HG03521 (cell line): ENCODE data around the gene DLD.
"Not testable (repeated sequence)": the region's sequence is repeated elsewhere in the genome, so short reads cannot be mapped to it uniquely, and the experiment has no call there.

Experiments
- ATAC-seq: cut with Tn5 transposase; IDR thresholded peaks from one replicate; pipeline ENCODE4 v1.9.1; 2021; ENCODE audit warnings: mild to moderate bottlenecking, moderate library complexity; ENCODE audit not compliant: unreplicated experiment

DLD gene

DNA sequence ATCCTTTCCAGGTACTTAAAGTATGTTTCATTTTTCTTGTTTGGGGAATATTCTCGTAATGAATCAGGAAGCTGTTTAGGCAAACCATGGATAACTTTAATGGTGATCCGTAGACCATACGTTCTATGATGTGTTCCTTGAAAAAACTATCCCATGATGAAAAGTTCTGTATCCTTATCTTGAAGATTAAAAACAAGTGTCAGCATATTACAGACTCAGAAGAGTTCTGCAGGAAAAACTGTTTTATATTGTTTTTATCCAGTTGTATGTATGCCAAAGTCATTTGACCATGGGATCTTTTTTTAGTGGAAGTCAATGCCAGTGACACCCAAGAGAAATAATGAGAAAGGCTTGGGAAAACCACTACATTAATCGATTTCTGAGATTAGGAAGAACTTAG, 52.0 kb downstream of the DLD start:
- ATAC-seq: no peak

DNA sequence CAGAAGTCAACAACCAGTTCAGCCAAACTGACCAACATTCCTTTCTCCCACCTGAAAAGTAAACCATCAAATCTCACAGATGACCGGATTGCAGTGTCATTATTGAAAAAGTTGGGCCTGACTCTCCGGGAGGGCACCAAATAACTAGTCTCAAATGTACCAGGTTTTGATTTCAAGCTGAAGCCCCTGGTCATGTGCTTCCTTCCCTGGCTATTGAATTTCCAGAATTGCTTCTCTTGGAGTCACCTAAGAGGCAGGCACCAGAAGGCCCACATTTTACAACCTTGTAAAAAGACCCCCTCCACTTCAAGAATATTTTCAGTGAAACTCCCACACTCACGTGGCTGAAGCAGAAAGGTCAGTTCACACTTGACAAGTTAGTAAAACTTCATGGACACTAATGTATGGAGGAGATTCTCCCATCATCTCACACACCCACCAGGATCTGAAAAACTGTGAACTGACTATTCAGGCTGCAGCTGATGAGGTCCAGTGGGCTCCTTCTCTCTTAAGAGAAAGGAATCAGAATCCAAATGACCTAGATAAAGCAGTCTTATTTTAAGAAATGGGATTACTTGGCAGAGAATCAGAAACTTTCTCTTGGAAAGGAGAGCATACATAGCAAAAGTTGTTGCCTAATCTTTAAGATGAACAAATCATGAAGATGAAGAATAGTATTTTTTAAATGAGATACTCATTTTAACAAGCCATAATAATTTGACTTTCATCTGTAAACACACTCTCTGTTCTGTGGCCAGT, 53.6 kb downstream of the DLD start:
- ATAC-seq: no peak

DNA sequence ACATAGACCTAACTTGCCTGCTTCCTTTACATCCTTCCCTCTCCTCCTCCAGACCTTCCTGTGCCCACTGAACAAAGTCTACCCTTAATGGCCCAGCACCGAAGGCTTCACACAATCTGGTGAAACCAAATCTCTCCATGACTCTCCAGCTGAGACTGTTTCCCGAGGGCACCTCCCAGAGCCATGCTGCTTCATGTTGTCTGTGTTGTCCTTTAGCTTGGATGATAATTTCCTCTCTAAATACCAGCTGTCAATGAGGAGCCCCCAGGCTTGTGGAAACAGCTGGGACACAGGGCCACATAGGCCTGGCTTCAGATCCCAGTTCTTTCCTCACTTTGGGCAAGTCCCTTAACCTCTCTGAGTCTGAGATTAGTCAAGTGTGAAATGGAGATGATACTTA, 54.3 kb downstream of the DLD start:
- no peak for ATAC-seq

DNA sequence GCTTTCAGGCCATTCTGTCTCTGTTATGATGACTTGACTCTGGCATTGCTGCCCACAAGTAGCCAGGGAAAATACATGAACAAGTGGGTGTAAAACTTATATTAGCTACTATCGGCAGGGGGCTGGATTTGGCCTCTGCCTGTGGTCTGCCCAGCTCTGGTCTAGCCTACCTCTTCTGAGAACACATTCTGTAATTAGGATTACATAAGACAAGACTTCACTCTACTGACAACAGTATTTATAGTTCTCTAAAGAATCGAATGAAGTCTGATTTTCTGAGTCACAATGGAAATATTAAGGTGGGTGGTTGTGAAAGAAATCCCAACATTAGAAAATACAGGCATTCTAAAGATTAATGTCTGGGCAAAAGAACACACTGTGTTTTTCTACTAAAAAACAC, 55.5 kb downstream of the DLD start:
- no peak for ATAC-seq

DNA sequence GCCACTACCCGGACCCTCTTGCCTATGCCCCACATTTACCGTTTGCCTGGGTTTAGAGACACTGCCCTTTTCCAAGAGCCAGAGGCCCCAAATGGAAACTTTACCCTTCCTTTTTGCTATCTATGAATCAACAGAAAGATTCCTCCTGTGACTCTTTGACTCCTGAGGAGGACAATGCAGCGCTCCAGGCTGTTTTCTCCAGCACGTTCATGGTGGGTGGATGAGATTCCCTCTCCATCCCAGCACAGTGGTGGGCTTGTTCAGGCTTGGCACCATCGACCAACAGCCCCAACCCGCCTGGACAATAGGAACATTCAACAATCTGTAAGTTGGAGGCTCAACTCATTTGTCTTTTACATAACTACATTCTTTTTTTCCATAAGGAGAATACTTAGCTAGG, 55.9 kb downstream of the DLD start:
- ATAC-seq: no peak

DNA sequence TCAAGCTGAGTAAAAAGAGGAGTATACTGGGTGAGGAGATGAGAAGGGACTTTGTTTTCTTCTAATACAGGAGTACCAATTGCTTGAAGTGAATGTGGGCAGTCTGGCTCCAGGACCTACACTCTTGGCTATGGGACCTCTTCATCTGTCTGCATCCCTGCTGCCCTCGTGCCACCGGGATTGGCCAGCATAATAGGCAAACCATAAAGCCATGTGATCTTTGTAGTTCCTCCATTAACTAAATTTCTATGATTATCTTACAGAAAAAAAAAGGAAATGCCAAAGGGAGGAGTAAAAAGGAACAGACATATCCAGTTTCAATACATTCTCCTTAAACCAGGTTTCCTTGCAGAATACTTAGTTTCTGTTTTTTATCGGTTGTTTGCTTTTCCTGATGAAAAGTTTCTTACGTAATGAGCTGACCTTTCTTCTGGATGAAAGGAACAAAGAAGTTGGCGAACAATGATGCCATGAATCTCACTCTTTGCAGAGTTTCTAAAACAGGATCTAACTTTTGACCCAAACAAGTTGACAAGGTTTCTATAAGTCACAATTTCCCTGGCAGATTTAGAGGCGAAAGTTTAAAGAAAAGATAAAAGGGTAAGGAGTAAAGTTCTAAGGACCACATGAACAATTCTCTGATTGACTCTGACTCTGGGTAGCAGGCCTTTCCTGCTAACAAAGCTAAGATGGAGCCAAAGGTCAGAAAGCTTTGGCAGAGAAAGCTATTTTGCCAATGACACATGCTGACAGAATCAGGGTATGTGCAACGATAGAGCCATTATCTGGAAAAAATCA, 57.9 kb downstream of the DLD start:
- no peak for ATAC-seq

DNA sequence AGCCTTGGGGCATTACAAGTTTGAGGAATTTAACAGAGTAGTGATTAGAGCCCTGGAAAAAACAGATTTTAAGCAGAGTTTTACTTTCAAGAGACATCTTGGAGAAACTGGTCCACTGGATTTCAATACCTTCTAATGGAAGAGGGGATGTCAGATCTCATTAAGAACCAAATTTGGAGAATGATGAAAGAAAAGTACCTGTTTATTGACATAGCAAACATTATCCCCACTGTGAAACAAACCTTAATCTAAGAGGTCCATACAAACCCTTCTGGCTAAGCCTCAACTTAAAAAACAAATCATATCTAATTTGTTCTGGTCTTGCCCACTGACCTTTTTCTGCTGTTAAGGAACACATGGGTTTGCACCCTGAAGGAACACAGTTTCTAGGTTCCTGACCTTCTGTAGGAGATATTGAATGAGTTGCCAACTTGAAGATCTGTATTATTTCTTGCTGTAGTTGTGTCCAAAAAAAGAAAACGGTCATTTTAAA, 58.5 kb downstream of the DLD start:
- no peak for ATAC-seq

DNA sequence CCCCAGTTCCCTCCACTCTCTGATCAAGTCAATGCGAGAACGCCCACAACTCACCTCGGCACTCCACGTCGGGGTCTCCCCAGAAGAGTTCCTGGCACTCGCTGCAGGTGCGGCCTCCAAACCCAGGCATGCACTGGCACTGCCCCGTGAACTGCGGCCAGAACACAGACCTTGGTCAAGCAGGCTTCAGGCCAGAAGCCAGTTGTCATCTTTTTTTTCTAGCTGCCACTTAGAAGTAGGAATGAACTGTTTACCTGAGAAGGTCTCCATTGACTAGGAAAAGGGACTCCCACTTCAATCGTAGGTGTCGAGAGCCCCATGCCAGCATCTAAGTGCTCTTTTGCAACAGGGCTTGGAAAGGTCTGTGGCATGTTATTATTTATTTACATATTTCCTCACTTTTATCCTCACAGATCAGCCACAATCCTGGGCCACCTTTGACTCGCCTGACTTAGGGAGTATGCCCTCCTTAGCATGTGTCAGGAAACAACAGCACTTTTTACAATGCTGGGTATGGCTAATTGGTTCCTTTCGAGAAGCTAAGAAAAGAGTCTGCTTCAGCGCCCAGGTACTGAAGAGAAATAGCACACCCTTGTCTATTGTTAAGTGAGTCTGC, 60.3 kb downstream of the DLD start:
- ATAC-seq: no peak

DNA sequence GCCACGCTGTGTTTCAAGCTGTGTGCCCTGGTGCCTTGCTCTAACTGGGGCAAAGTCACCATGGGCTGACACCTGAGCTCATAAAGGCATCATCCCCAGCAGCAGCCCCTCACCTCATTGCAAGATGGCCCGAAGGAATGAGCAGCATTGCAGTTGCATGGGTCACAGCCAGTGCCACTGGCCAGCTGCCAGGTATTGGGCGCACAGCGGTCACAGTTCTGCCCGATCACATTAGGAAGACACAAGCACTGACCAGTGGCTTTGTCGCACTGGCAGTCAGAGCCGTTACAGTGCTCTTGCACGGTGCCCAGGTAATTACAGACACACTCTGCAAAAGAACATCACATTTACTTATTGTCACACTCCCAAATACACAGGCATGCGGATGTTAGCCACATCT, 60.9 kb downstream of the DLD start:
- ATAC-seq: no peak

DNA sequence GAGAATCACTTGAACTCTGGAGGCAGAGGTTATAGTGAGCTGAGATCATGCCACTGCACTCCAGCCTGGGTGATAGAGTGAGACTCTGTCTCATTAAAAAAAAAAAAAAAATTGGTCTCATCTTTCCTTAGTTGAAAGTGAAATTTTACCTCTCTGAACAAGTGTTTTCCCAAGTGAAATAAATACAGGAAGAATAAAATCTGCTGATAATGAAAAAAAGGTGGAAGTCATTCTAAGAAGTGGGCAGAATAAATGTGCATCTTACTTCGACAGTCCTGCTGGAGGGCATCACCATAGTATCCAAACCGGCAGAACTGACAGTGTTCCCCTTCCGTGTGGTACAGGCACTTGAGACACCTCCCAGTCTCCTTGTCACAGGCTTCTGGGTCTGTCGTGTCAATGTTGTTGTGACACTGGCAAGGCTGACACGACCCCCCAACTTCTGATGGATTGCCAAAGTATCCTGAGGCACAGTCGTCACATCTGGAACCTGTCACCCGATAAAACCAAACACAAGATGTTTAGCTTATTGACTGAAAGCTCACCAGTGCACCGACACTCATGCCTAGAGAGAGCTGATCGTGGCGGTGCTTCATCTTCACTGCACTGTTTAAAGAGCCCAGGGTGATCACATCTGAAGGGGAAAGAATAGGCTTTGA, 62.4 kb downstream of the DLD start:
- no peak for ATAC-seq

DNA sequence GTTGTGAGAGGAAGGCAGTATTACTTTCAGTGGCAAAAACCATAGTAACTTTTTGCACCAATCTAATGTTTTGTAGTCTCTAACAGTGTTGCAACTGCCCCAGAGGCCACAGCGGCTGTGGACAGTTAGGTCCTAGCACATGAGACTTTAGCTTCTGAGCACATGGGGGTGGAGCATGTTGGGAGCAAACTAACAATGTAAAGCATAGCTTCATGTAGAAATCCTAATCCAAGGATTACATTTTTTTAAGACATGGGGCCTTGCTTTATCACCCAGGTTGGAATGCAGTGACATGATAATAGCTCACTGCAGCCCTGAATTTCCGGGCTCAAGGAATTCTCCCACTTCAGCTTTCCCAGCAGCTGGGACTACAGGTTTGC, 62.9 kb downstream of the DLD start:
- no peak for ATAC-seq

DNA sequence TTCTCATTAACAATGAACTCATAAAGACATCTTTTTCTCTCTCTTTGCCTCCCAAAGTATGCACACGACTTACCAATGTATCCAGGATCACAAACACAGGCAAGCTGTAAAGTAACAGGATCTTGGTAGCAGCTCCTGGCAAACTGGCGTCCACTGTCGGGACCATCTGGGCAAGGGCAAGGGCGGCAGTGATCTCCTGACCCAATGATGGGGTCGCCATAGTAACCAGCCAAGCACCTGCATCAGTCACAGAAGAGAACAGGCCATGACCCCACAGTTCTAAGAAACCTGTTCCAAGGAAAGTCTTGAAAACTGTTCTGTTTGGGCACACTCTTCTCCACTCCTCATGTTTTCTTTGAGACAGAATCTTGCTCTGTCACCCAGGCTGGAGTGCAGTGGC, 64.4 kb downstream of the DLD start:
- no peak for ATAC-seq

DNA sequence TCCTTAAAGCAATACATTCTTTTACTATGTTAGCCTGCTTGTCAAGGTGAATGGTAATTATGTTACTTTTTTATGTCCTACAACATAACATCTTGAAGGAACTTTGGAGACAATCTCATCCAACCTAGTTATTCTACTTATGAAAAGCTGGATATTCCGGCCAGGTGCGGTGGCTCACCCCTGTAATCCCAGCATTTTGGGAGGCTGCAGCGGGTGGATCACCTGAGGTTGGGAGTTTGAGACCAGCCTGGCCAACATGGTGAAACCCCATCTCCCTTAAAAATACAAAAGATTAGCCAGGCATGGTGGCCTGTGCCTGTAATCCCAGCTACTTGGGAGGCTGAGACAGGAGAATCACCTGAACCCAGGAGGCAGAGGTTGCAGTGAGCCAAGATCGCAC, 66.0 kb downstream of the DLD start:
- ATAC-seq: not testable (repeated sequence)

DNA sequence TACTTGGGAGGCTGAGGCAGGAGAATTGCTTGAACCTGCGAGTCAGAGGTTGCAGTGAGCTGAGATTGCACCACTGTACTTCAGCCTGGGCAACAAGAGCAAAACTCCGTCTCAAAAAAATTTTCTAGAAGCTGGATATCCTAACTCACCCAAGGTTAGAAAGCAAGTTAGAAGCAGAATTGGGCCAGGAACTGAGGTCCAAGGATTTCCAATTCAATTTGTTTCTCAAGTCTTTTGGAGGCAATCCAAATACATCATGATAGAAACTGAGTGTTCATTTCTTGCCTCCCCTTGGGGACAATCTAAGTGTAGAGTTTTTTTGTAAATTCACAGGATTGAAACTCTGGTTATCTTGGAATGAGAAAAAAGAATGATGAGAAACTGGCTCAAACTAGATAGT, 66.5 kb downstream of the DLD start:
- no peak for ATAC-seq

DNA sequence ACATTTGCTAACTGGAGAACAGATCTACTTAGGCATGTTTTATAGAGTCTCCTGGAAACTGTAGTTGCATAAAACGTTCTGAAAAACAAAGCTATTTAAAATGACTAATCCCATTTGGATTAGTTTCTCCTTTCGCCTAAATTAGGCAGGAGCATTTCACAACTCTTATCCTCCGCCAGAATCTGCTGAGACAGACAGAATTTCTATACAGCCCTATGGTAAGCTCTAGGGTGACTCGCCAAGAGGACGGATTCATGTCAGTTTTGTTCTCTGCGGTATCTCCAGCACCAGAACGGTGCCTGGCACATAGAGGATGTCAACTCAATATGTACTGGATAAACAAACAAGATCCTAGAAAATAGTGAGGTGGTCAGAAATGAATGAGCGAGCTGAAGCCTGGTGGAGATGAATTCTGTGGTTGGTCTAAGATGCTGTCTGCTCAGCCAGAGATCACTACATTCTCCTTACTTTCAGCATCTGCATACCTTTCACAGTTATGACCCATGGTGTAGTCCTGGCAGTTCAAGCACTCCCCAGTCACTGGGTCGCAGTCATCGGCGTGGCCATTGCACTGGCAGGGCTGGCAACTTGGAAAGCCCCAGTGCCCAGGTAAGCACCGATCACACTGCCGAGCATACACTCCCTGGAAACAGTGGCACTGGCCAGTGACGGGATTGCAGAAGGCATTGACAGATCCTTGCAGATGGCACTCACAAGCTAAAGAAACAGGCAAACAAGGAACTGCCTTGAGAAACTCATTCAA, 68.0 kb downstream of the DLD start:
- no peak for ATAC-seq

DNA sequence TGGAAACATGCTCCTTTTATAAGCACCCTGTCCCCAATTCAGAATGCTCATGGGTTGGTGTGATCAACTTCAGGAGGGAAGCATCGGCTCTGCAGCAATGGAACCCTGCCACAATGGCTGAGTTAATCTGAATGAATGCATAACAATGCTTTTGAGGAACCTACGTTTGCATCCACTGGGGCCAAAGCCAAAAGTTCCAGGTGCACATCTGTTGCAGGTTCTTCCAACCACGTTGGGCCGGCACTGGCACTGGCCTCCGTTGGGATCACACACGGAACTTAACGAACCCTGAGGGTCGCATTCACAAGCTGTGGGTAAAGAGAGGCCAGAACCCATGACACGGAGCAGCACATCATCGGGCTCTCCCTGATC, 68.5 kb downstream of the DLD start:
- ATAC-seq: no peak

DNA sequence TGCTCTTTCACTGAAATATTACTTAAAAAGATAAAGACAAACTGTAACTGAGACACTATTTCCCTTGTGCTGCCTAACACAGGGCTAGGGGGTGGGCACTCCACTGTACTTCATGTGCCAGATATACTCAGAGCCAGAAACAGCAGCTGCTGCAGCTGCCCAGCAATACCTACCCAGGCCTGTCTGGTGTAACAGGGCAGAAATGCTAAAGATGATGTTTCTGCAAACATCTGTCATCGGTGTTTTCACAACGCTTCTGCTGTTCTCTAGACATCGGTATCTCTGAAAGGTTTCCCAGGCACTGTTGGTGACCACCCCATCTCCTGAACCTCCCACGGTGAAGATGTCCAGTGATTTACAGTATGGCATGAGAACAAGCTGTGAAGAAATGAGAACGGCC, 69.3 kb downstream of the DLD start:
- no peak for ATAC-seq

DNA sequence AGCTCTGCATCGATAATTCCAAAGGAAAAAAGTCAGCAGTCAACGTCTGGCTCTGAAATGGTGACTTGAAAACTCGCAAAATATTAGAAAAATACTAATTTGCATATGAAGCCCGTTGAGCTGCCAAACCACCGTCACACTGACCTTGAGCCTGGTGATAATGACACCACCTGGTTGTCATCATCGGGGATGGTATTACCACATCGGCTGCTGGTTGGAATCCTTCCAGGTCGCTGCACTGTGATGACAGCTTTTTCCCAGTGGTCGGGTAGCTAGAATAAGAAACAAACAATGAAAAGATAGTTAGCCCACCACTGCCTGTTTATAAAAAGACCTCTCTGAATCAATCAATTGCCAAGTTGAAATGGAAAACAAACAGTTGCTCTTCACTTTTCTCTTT, 70.4 kb downstream of the DLD start:
- no peak for ATAC-seq

DNA sequence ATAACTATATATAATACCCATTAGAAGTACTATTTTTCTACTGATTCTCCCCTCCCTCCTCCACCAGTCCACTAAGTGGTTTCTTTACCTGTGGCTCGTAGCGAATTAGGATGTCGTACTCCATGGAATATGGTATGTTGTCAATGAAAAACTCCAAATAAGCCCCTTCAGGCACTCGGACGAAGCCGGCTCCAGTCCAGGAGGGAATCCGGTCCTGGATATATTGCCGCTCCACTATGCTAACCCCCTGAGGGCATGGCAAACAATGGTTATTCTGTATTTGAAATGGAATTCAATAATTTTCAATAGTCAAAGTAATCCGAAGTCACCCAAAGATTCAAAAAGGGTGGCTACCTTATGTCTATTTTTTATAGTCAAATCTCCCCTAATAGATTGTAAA, 71.8 kb downstream of the DLD start:
- no peak for ATAC-seq

DNA sequence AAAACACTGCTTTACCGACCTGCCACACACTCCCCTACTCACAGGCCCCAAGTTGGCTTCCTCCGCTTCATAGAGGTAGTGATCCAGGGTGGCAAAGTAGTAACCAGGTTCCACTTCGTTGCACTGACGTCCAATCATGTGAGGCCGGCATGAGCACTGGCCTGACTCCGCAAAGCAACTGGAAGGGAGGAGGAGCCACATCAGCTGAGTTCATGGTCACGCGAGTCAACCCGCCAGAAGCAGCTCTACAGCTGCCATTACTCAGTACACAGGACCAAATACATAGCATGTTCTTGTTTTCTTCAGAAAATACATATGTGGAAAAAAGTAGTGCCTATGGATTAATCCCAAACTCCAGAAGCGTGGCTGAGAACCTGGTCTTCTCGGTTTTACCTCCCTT, 73.5 kb downstream of the DLD start:
- ATAC-seq: no peak

DNA sequence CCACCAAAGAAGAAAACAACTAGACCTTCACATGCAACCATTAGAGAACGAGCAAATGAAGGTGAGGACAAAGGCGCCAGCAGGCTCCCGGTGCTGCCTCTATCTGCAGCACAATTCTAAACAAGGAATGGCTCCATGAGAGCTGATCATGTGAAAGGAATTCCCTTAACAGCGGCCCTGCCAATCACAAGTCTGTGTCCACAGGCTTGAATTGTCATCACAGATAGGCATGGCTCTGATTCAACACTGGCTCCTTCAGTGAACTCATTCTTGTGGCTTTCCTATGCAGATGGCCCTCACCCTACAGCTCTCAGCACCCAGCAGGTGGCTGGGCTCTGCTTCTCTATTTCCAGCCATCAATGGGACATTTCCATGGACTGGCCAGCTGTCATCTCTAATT, 75.7 kb downstream of the DLD start:
- no peak for ATAC-seq
